T-helper 2 cell (primary cell): Measurements from ENCODE around the gene SAMD1.

ENCODE experiments used
- DNase-seq, 5 experiments: peaks; one replicate each; pipeline versions ENCODE4 v3.0.0 to v3.0.0-alpha.2; 2012 to 2022

The SAMD1 gene

GRCh38 chr19:14088634-14089411, 1.7 kb downstream of the SAMD1 start:
- no peak for DNase-seq

GRCh38 chr19:14086098-14086497, 4.5 kb downstream of the SAMD1 start:
- DNase-seq, result no peak

GRCh38 chr19:14085309-14085995, 5.1 kb downstream of the SAMD1 start, which contains the start of gene C19orf67:
C19orf67 (minus strand) TSS chr19:14085783; CDS start chr19:14085627, 156 bp downstream.
- DNase-seq, result no peak

GRCh38 chr19:14082675-14082960, 7.9 kb downstream of the SAMD1 start:
- DNase-seq, result no peak

- peak in 4 of 5 experiments; percentile 10 to 50 (median 29) for DNase-seq
Observed at GRCh38 chr19:14081797-14082674, 8.5 kb downstream of the SAMD1 start.

GRCh38 chr19:14080887-14081796, 9.4 kb downstream of the SAMD1 start:
- peak; percentile 95 to 99 (median 99) for DNase-seq

GRCh38 chr19:14078411-14078810, 12.1 kb downstream of the SAMD1 start:
- DNase-seq, result no peak

- DNase-seq, result peak in 1 of 5 experiments; percentile 23
Observed at GRCh38 chr19:14073925-14074838, 16.4 kb downstream of the SAMD1 start.

- DNase-seq, result peak; percentile 58 to 90 (median 68)
Observed at GRCh38 chr19:14073261-14073924, 17.2 kb downstream of the SAMD1 start.

- peak in 1 of 5 experiments; percentile 48 for DNase-seq
Observed at GRCh38 chr19:14072535-14073260, 17.9 kb downstream of the SAMD1 start, which contains the start of gene MISP3. MISP3 (plus strand) TSS chr19:14072786; CDS start chr19:14073310, 524 bp downstream.

- DNase-seq, result no peak
Observed at GRCh38 chr19:14070268-14071050, 20.1 kb downstream of the SAMD1 start.

GRCh38 chr19:14066134-14066533, 24.4 kb downstream of the SAMD1 start:
- DNase-seq, result no peak

- no peak for DNase-seq
Observed at GRCh38 chr19:14063105-14063504, 27.4 kb downstream of the SAMD1 start.

- DNase-seq, result no peak
Observed at GRCh38 chr19:14062558-14062855, 28.0 kb downstream of the SAMD1 start.

- DNase-seq, result no peak
Observed at GRCh38 chr19:14061751-14062557, 28.6 kb downstream of the SAMD1 start, which contains the start of gene PALM3. PALM3 (minus strand) TSS chr19:14062076; CDS start chr19:14061980, 96 bp downstream.

- no peak for DNase-seq
Observed at GRCh38 chr19:14061081-14061749, 29.3 kb downstream of the SAMD1 start.

- no peak for DNase-seq
Observed at GRCh38 chr19:14059652-14060155, 30.8 kb downstream of the SAMD1 start.
